22Rv1 (cell line): ENCODE results near the gene EIF4G3.

Experiments used
- ZFX ChIP-seq: fragments of 450-650 bp; IDR thresholded peaks from 2 replicates; pipeline ENCODE4 v1.6.1; 2017; ENCODE audit warnings: antibody characterized with exemption, borderline replicate concordance
- TF ChIP-seq, protein P1 (sequence below): fragments of 450-650 bp; IDR thresholded peaks from 2 replicates; pipeline ENCODE4 v1.5.1; 2017; ENCODE audit warnings: mild to moderate bottlenecking

DNA sequence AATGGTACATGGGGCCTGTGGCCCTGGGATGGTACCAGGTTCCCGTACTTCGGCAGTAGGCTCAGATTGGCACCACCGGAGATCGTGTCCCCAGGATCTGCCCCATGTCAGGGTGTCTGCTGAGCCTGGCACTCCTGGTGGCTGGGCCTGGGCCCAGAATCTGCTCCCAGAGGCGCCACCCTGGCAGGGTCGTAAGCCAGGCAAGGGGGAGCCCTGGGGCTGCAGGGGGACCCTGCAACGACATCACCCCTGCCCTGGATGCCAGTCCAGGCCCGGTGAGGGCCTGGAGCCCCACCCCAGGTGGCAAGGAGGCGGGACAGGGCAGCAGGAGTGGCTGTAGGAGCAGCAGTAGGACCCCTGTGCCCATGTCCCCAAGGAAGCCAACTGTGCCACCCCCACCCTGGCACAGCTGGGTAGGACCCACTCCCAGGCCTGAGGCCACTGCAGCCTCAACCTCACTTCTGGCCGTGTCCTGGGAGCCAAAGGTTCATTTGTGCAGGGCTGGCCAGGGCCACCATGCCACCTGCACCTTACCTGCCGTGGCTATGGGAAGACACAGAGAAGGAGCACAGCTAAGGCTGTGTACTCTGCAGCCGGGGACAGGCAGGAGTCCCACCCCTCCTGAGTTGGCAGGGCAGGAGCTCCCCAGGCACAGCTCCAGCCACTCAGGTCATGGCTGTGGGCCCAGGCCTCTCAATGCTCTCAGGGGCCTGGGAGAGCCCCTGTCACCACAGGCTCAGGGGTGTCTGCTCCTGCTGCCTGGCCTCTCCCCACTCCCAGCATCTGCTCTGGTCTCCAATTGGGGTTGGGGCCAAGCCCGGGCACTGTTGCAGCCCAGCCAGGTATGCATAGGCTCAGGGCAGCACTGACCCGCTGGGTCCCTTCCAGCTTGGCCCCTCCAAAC lies 141.7 kb downstream of the EIF4G3 start:
- TF ChIP-seq, protein P1, sequence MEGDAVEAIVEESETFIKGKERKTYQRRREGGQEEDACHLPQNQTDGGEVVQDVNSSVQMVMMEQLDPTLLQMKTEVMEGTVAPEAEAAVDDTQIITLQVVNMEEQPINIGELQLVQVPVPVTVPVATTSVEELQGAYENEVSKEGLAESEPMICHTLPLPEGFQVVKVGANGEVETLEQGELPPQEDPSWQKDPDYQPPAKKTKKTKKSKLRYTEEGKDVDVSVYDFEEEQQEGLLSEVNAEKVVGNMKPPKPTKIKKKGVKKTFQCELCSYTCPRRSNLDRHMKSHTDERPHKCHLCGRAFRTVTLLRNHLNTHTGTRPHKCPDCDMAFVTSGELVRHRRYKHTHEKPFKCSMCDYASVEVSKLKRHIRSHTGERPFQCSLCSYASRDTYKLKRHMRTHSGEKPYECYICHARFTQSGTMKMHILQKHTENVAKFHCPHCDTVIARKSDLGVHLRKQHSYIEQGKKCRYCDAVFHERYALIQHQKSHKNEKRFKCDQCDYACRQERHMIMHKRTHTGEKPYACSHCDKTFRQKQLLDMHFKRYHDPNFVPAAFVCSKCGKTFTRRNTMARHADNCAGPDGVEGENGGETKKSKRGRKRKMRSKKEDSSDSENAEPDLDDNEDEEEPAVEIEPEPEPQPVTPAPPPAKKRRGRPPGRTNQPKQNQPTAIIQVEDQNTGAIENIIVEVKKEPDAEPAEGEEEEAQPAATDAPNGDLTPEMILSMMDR: no peak
- no peak for TF ChIP-seq ZFX
